ENCODE data around the gene ABCA13.

The ABCA13 gene

GRCh38 chr7:48671656-48672055 is 500.4 kb downstream of the ABCA13 start:
- in situ Hi-C loops (cut with MboI; ENCODE audit: low pct_unique_long_range_greater_than_20kb, low sequenced_read_pairs, unreplicated experiment) = no loop called here
- TF ChIP-seq CTCF (IDR thresholded peaks at IDR 0.05; ENCODE audit: extremely low read depth, insufficient read depth, missing control alignments) = no peak

GRCh38 chr7:48681006-48681405 is 509.7 kb downstream of the ABCA13 start:
- DNase-seq (ENCODE audit: low spot score) = no peak
- no peak for TF ChIP-seq CTCF (IDR thresholded peaks at IDR 0.05; ENCODE audit: extremely low read depth, insufficient read depth, missing control alignments)
- in situ Hi-C loops (cut with MboI; ENCODE audit: low pct_unique_long_range_greater_than_20kb, low sequenced_read_pairs, unreplicated experiment) = no loop called here

More at GRCh38 chr7:48671656-48672055, 500.4 kb downstream of the ABCA13 start:
- DNase-seq (ENCODE audit: low spot score) = no peak

- DNase-seq (ENCODE audit: low spot score) = no peak
- in situ Hi-C loops (cut with MboI; ENCODE audit: low pct_unique_long_range_greater_than_20kb, low sequenced_read_pairs, unreplicated experiment) = no loop called here
- TF ChIP-seq CTCF (IDR thresholded peaks at IDR 0.05; ENCODE audit: extremely low read depth, insufficient read depth, missing control alignments) = no peak
Measured at GRCh38 chr7:48691788-48692187, 520.5 kb downstream of the ABCA13 start.

Measured in GM13977 (cell line).